Testis (tissue), 3 donors: ENCODE results near the gene CORO1C. TPM values are rescaled to one million over a fixed set of nuclear protein-coding genes. Genes with fewer than 3 reads are reported as not detected.

ENCODE experiments used
- DNase-seq: peaks from one replicate; pipeline ENCODE4 v3.0.0-alpha.2; 2019
- H3K27ac ChIP-seq, 2 donors: fragments of 200-600 bp; sonication (generic); one replicate each; pipeline ENCODE4 v1.5.1; 2019
- H3K27me3 ChIP-seq: fragments of 200-600 bp; sonication (generic); one replicate; pipeline ENCODE4 v1.5.1; 2019
- H3K36me3 ChIP-seq: fragments of 200-600 bp; sonication (generic); one replicate; pipeline ENCODE4 v1.5.1; 2017; ENCODE audit warnings: low read depth; ENCODE audit errors: missing control alignments
- H3K4me1 ChIP-seq: fragments of 200-600 bp; sonication (generic); one replicate; pipeline ENCODE4 v1.5.1; 2019
- H3K4me3 ChIP-seq, 2 donors: fragments of 200-600 bp; sonication (generic); one replicate each; pipeline ENCODE4 v1.5.1; 2017 to 2019
- H3K9me3 ChIP-seq: fragments of 200-600 bp; sonication (generic); one replicate; pipeline ENCODE4 v1.5.1; 2017
- CTCF ChIP-seq, 3 experiments: fragments of 450-650 bp in 2 of 3; fragments of 200-600 bp in 1 of 3; sonication (generic) in 1 of 3; IDR thresholded peaks; one replicate each; pipeline ENCODE4 v1.5.1; 2016 to 2019; ENCODE audit warnings: antibody characterized with exemption in 3 of 3, mild to moderate bottlenecking in 2 of 3, moderate library complexity in 1 of 3
- POLR2A ChIP-seq: fragments of 450-650 bp; IDR thresholded peaks from one replicate; pipeline ENCODE4 v1.6.1; 2017; ENCODE audit warnings: antibody characterized with exemption, mild to moderate bottlenecking, moderate library complexity
- WGBS, 2 donors: methylation state at CpG; one replicate each; pipeline ENCODE4 v1.1.5; 2018; 5-methylcytosine and 5-hydroxymethylcytosine counted together
- intact Hi-C: fragments of 100-400 bp; cut with DNase I; formaldehyde crosslinking; loops from one replicate; pipeline ENCODE4 v1.15.1; 2023; ENCODE audit warnings: low total_unique reads
- polyA plus RNA-seq: library from polyadenylated mRNA; stranded (reverse); fragments of 350-450 nt; fragmentation: Illumina TruSeq; extraction: RNeasy Lipid Tissue Mini Kit (QIAGEN cat#74804); gene quantifications from one replicate; pipeline ENCODE4 v1.2.3, GENCODE V29; 2014; ENCODE audit warnings: low read depth, low replicate concordance; ENCODE audit not compliant: insufficient read depth
- total RNA-seq, 2 donors: library from RNA; depleted of rRNA; stranded (reverse); fragments of >200 nt; gene quantifications; one replicate each; pipeline ENCODE4 v1.2.3, GENCODE V29; 2016

The CORO1C gene
- total and polyA plus RNA-seq, 3 donors from 2014 or later: 57.2 to 73.4 (median 70.2) TPM

- Histone ChIP-seq H3K36me3 (no peaks in the 10 kb centered on the region), H3K27ac (no peak overlapping the region), H3K9me3 (no peaks in the 10 kb centered on the region), H3K4me1 (peaks cover 7% of the 10 kb centered on the region), H3K4me3 (no peak overlapping the region), H3K27me3 (no peaks in the 10 kb centered on the region)
- intact Hi-C loops: loop anchor here (5.0 kb wide), 1 partner anchor 42 kb away; no protein-coding TSS in a partner anchor
- WGBS, 2 donors: 92 to 94% methylated on average over 6 of the region's 6 CpGs
- no peak for DNase-seq
- TF ChIP-seq POLR2A (no peak), CTCF (IDR thresholded peaks at IDR 0.05) (no peak)
Observed at GRCh38 chr12:108614639-108615038, 116.7 kb downstream of the CORO1C start.

- WGBS, 2 donors: 89 to 100% methylated on average over 2 to 4 of the region's 4 CpGs
- H3K4me3 ChIP-seq: no peak overlapping the region
- H3K27me3 ChIP-seq: no peaks in the 10 kb centered on the region
- no peaks in the 10 kb centered on the region for H3K36me3 ChIP-seq
- H3K27ac ChIP-seq: no peak overlapping the region
- H3K4me1 ChIP-seq: peaks cover 10% of the 10 kb centered on the region
- TF ChIP-seq POLR2A (no peak), CTCF (IDR thresholded peaks at IDR 0.05) (no peak)
- H3K9me3 ChIP-seq: no peaks in the 10 kb centered on the region
- DNase-seq: no peak
- intact Hi-C loops: no loop called here
Observed at GRCh38 chr12:108614041-108614440, 117.3 kb downstream of the CORO1C start.

GRCh38 chr12:108613548-108613947 lies 117.8 kb downstream of the CORO1C start:
- no peak for TF ChIP-seq POLR2A
- no peak for TF ChIP-seq CTCF (IDR thresholded peaks at IDR 0.05)
- H3K9me3 ChIP-seq: no peaks in the 10 kb centered on the region
- H3K4me1 ChIP-seq: peaks cover 10% of the 10 kb centered on the region
- 69% methylated on average over 9 of the region's 9 CpGs; no CpG with 5 or more reads in 1 of the 2 donors for WGBS, 2 donors
- no peak overlapping the region for H3K4me3 ChIP-seq
- H3K36me3 ChIP-seq: no peaks in the 10 kb centered on the region
- peak; percentile 34 for DNase-seq
- intact Hi-C loops: no loop called here
- H3K27ac ChIP-seq: no peak overlapping the region
- H3K27me3 ChIP-seq: no peaks in the 10 kb centered on the region

GRCh38 chr12:108612788-108613282 lies 118.5 kb downstream of the CORO1C start:
- no peaks in the 10 kb centered on the region for H3K36me3 ChIP-seq
- no peaks in the 10 kb centered on the region for H3K27me3 ChIP-seq
- no peak overlapping the region for H3K4me3 ChIP-seq
- intact Hi-C loops: no loop called here
- peaks cover 10% of the 10 kb centered on the region for H3K4me1 ChIP-seq
- 80% methylated on average over 8 of the region's 8 CpGs for WGBS, 2 donors
- no peaks in the 10 kb centered on the region for H3K9me3 ChIP-seq
- TF ChIP-seq CTCF (IDR thresholded peaks at IDR 0.05) (no peak), POLR2A (no peak)
- no peak overlapping the region for H3K27ac ChIP-seq
- DNase-seq: no peak

- H3K36me3 ChIP-seq: no peaks in the 10 kb centered on the region
- intact Hi-C loops: no loop called here
- H3K9me3 ChIP-seq: no peaks in the 10 kb centered on the region
- H3K27me3 ChIP-seq: no peaks in the 10 kb centered on the region
- H3K4me3 ChIP-seq: no peak overlapping the region
- TF ChIP-seq CTCF (IDR thresholded peaks at IDR 0.05): no peak
- DNase-seq: no peak
- 78 to 100% methylated on average over 3 to 5 of the region's 5 CpGs for WGBS, 2 donors
- peaks cover 10% of the 10 kb centered on the region for H3K4me1 ChIP-seq
- H3K27ac ChIP-seq: no peak overlapping the region
Observed at GRCh38 chr12:108611884-108612415, 119.4 kb downstream of the CORO1C start.
